SK-N-SH treated with all-trans-retinoic acid at 6 μM for 48 hours (cell line): ENCODE data around the gene MRPL3.

Experiments
- ATAC-seq: fragments of 200-7000 bp; cut with Tn5 transposase; 3 replicates; pipeline ENCODE4 v1.9.1; 2020; ENCODE audit warnings: mild to moderate bottlenecking, moderate library complexity
- BACH2 ChIP-seq: fragments of 250-450 bp; sonication (Bioruptor Pico); IDR thresholded peaks from 2 replicates; pipeline ENCODE4 v1.9.0; 2021; ENCODE audit warnings: mild to moderate bottlenecking, borderline replicate concordance
- CSDC2 ChIP-seq: fragments of 250-450 bp; sonication (Bioruptor Pico); IDR thresholded peaks from 2 replicates; pipeline ENCODE4 v1.5.0; 2020; ENCODE audit warnings: mild to moderate bottlenecking, moderate library complexity
- ESRRG ChIP-seq: fragments of 250-450 bp; sonication (Bioruptor Pico); IDR thresholded peaks from 2 replicates; pipeline ENCODE4 v1.6.1; 2021; ENCODE audit warnings: mild to moderate bottlenecking
- GLIS3 ChIP-seq: fragments of 250-450 bp; sonication (Bioruptor Pico); IDR thresholded peaks from 2 replicates; pipeline ENCODE4 v1.5.0; 2020; ENCODE audit warnings: mild to moderate bottlenecking, moderate library complexity
- OSR1 ChIP-seq: fragments of 250-450 bp; sonication (Bioruptor Pico); IDR thresholded peaks from 2 replicates; pipeline ENCODE4 v1.8.0; 2022; ENCODE audit warnings: moderate library complexity, mild to moderate bottlenecking, inconsistent platforms
- PPARA ChIP-seq: fragments of 250-450 bp; sonication (Bioruptor Pico); IDR thresholded peaks from 2 replicates; pipeline ENCODE4 v1.5.0; 2020; ENCODE audit warnings: mild to moderate bottlenecking, borderline replicate concordance
- RARB ChIP-seq: fragments of 250-450 bp; sonication (Bioruptor Pico); IDR thresholded peaks from 2 replicates; pipeline ENCODE4 v1.8.0; 2021; ENCODE audit warnings: mild to moderate bottlenecking, moderate library complexity
- SNAI2 ChIP-seq: fragments of 250-450 bp; sonication (Bioruptor Pico); IDR thresholded peaks from 2 replicates; pipeline ENCODE4 v1.5.0; 2020; ENCODE audit warnings: mild to moderate bottlenecking, moderate library complexity
- TCF4 ChIP-seq: fragments of 250-450 bp; sonication (Bioruptor Pico); IDR thresholded peaks from 2 replicates; pipeline ENCODE4 v1.8.0; 2021; ENCODE audit warnings: mild to moderate bottlenecking, moderate library complexity, borderline replicate concordance
- ZC3H10 ChIP-seq: fragments of 250-450 bp; sonication (Bioruptor Pico); IDR thresholded peaks from 2 replicates; pipeline ENCODE4 v1.5.1; 2021; ENCODE audit warnings: mild to moderate bottlenecking, moderate library complexity
- ZFP3 ChIP-seq: fragments of 250-450 bp; sonication (Bioruptor Pico); IDR thresholded peaks from 2 replicates; pipeline ENCODE4 v1.5.0; 2020; ENCODE audit warnings: mild to moderate bottlenecking, moderate library complexity
- ZFP30 ChIP-seq: fragments of 450-650 bp; formaldehyde crosslinking; IDR thresholded peaks from 2 replicates; pipeline ENCODE4 v1.5.0; 2022; ENCODE audit warnings: mild to moderate bottlenecking, moderate library complexity
- ZNF565 ChIP-seq: fragments of 450-650 bp; formaldehyde crosslinking; conservative IDR thresholded peaks from 2 replicates; pipeline ENCODE4 v1.5.0; 2020; ENCODE audit warnings: low read depth, mild to moderate bottlenecking, moderate library complexity
- ZNF70 ChIP-seq: fragments of 450-650 bp; formaldehyde crosslinking; IDR thresholded peaks from 2 replicates; pipeline ENCODE4 v1.5.0; 2020; ENCODE audit warnings: mild to moderate bottlenecking, moderate library complexity
- ZNF8 ChIP-seq: fragments of 450-650 bp; formaldehyde crosslinking; IDR thresholded peaks from 2 replicates; pipeline ENCODE4 v1.5.0; 2020; ENCODE audit warnings: mild to moderate bottlenecking, moderate library complexity
- TF ChIP-seq, protein P1 (sequence below): fragments of 250-450 bp; sonication (Bioruptor Pico); IDR thresholded peaks from 2 replicates; pipeline ENCODE4 v1.5.0; 2020; ENCODE audit warnings: mild to moderate bottlenecking, moderate library complexity
- TF ChIP-seq, protein P2 (sequence below): fragments of 250-450 bp; sonication (Bioruptor Pico); IDR thresholded peaks from 2 replicates; pipeline ENCODE4 v1.5.1; 2021; ENCODE audit warnings: mild to moderate bottlenecking, moderate library complexity
- TF ChIP-seq, protein P3 (sequence below): fragments of 250-450 bp; sonication (Bioruptor Pico); IDR thresholded peaks from 2 replicates; pipeline ENCODE4 v1.5.1; 2020; ENCODE audit warnings: low read depth, mild to moderate bottlenecking, moderate library complexity

MRPL3 gene

DNA sequence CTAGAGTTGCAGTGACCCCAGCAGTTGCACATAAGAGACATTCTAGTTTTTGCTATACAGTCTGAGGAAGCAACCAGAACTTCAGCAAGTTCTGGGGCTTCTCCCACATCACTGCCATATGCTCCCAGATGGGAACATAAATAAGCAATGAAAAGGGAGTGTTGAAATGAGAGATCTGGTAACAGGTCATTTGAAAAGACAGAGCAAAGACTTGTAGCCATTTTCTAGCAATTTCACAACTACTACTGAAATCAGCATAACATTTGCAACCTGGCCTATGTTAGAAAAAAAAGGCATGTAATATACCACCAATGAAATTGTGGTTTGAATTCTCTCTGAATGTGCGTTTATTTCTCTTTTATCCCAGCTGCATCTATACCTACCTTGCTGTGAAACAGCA is 63.7 kb downstream of the MRPL3 start (continued):
- TF ChIP-seq SNAI2 (CRISPR knock-in tag) (no peak), RARB (CRISPR knock-in tag) (no peak), ESRRG (CRISPR knock-in tag) (no peak)
- TF ChIP-seq, all 23 proteins: peak for 0

DNA sequence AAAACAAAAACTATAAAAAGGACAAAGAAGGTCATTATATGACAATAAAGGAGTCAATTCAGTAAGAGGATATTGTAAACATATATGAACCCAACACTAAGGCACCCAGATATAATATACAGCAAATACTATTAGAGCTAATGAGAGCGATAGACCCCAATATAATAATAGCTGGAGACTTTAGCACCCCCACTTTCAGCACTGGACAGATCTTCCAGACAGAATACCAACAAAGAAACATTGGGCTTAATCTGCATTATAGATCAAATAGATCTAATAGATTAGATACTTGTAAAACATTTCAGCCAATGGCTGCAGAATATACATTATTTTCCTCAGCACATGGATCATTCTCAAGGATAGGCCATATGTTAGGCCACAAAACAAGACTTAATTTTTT is 67.8 kb downstream of the MRPL3 start:
- no peak for ATAC-seq
- no peak for TF ChIP-seq ZFP3 (CRISPR knock-in tag)

DNA sequence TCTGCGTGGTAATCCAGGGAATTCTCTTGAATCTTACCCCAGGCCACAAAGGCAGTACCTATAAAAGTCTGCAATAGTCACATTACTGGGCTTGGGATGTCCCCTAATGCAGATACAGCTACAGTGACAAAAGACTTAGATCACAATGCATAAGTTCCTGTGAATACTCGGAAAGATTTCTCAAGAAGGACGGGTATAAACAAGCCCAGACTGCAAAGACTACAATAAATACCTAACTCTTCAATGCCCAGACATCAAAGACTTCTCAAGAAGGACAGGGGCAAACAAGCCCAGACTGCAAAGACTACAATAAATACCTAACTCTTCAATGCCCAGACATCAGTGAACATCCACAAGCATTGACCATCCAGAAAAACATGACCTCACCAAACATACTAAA is 70.3 kb downstream of the MRPL3 start:
- no peak for TF ChIP-seq ZNF565
- TF ChIP-seq, protein P1, sequence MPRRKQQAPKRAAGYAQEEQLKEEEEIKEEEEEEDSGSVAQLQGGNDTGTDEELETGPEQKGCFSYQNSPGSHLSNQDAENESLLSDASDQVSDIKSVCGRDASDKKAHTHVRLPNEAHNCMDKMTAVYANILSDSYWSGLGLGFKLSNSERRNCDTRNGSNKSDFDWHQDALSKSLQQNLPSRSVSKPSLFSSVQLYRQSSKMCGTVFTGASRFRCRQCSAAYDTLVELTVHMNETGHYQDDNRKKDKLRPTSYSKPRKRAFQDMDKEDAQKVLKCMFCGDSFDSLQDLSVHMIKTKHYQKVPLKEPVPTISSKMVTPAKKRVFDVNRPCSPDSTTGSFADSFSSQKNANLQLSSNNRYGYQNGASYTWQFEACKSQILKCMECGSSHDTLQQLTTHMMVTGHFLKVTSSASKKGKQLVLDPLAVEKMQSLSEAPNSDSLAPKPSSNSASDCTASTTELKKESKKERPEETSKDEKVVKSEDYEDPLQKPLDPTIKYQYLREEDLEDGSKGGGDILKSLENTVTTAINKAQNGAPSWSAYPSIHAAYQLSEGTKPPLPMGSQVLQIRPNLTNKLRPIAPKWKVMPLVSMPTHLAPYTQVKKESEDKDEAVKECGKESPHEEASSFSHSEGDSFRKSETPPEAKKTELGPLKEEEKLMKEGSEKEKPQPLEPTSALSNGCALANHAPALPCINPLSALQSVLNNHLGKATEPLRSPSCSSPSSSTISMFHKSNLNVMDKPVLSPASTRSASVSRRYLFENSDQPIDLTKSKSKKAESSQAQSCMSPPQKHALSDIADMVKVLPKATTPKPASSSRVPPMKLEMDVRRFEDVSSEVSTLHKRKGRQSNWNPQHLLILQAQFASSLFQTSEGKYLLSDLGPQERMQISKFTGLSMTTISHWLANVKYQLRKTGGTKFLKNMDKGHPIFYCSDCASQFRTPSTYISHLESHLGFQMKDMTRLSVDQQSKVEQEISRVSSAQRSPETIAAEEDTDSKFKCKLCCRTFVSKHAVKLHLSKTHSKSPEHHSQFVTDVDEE (CRISPR knock-in tag), result no peak
- ATAC-seq, result no peak

DNA sequence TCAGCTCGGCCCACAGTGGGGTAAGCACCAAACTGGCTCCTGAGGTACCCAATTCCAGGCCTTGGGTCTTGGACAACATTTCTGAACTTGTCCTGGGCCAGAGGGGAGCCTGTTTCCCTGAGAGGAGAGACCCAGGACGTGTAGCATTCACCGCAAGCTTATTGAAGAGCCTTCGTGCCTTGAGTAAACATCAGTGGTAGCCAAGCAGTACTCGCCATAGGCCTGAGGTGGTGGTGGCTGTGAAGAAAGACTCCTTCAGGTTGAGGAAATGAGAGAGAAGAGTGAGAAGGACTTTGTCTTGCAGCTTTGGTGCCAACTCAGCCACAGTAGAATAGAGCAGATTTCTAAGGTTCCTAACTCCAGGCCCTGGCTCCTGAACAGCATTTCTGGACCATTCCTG is 71.0 kb downstream of the MRPL3 start:
- TF ChIP-seq PPARA (CRISPR knock-in tag) (no peak), BACH2 (no peak), ZFP3 (CRISPR knock-in tag) (no peak)
- TF ChIP-seq, protein P1 (CRISPR knock-in tag), result no peak
- TF ChIP-seq, protein P2, sequence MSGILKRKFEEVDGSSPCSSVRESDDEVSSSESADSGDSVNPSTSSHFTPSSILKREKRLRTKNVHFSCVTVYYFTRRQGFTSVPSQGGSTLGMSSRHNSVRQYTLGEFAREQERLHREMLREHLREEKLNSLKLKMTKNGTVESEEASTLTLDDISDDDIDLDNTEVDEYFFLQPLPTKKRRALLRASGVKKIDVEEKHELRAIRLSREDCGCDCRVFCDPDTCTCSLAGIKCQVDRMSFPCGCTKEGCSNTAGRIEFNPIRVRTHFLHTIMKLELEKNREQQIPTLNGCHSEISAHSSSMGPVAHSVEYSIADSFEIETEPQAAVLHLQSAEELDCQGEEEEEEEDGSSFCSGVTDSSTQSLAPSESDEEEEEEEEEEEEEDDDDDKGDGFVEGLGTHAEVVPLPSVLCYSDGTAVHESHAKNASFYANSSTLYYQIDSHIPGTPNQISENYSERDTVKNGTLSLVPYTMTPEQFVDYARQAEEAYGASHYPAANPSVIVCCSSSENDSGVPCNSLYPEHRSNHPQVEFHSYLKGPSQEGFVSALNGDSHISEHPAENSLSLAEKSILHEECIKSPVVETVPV, result no peak
- TF ChIP-seq, all 23 proteins: peak for 0
- no peak for ATAC-seq

DNA sequence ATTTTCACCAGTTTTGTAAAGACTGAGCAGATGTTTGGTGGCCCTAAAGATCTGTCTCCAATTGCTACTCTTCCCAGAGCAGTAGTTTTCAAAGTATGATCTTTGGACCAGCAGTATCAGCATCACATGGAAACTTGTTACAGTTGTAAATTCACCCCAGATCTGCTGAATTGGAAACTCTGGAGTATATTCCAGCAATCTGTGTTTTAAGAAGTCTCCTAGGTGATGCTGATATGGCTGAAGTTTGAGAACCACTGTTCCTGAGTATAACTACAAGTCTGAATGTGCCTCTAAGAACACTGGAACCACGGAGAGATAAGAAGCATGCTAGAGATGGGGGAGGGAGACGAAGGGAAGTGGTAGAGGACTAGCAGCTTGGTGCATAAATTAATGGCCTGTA is 75.5 kb downstream of the MRPL3 start:
- TF ChIP-seq GLIS3 (CRISPR knock-in tag), result no peak
- TF ChIP-seq, protein P3, sequence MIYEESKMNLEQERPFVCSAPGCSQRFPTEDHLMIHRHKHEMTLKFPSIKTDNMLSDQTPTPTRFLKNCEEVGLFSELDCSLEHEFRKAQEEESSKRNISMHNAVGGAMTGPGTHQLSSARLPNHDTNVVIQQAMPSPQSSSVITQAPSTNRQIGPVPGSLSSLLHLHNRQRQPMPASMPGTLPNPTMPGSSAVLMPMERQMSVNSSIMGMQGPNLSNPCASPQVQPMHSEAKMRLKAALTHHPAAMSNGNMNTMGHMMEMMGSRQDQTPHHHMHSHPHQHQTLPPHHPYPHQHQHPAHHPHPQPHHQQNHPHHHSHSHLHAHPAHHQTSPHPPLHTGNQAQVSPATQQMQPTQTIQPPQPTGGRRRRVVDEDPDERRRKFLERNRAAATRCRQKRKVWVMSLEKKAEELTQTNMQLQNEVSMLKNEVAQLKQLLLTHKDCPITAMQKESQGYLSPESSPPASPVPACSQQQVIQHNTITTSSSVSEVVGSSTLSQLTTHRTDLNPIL (CRISPR knock-in tag), result no peak
- TF ChIP-seq ZFP30 (CRISPR knock-in tag), result no peak
- TF ChIP-seq ZC3H10, result no peak
- TF ChIP-seq ESRRG (CRISPR knock-in tag), result no peak
- TF ChIP-seq OSR1 (CRISPR knock-in tag), result no peak
- TF ChIP-seq ZNF565, result no peak
- no peak for TF ChIP-seq ZNF8 (CRISPR knock-in tag)
- ATAC-seq, result no peak

DNA sequence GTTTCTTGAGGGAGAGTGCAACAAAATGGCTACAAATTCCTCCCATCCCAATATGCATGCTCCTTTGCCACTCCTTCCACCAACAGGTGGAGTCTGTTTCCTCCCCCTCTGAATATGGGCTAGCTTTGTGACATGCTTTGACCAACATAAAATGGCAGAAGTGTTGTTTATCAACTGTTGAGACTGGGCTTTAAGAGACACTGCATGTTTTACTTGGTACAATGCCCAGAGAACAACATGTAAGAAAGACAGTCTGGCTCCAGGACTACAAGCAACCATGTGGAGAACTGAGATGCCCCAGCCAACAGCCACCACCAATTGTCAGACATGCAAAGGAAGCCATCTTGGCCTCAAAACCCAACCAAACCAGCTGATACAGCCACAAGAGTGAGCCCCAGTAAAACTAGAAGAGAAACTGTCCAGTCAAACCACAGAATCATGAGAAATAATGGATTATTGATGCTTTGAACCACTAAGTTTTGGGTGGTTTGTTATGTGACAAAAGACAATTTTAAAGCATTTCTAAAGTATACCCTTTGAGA is 80.7 kb downstream of the MRPL3 start:
- ATAC-seq, result no peak
- TF ChIP-seq, protein P1 (CRISPR knock-in tag), result no peak
- TF ChIP-seq OSR1 (CRISPR knock-in tag) (no peak), TCF4 (CRISPR knock-in tag) (no peak), ESRRG (CRISPR knock-in tag) (no peak), ZFP30 (CRISPR knock-in tag) (no peak), ZNF70 (no peak), CSDC2 (CRISPR knock-in tag) (no peak), GLIS3 (CRISPR knock-in tag) (no peak), BACH2 (no peak)
- TF ChIP-seq, protein P3 (CRISPR knock-in tag), result no peak
